ENCODE measurements around the gene MAGEA8. TPM values are rescaled to one million over a fixed set of nuclear protein-coding genes. Genes with fewer than 3 reads are reported as not detected.
"Not testable (repeated sequence)": the region's sequence is repeated elsewhere in the genome, so short reads cannot be mapped to it uniquely, and the experiment has no call there.

Gene MAGEA8
- total RNA-seq, 2 donors from 2014 or later = not detected

DNA sequence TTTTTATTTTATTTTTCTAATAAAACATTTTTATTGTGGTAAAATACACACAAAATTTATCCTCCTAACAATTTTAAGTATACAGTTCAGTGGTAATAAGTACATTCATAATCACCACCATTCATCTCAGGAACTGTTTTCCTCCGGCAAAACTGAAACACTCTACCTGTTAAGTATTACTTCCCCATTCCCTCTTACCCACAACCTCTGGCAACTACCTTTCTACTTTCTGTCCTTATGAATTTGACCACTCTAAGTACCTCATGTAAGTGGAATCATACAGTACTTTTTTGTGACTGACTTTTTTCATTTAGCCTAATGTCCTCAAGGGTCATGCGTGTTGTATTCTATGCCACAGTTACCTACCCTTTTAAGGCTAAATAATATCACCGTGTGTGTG, 27.3 kb downstream of the MAGEA8 start:
- H3K4me1 ChIP-seq = no peaks in the 10 kb centered on the region

DNA sequence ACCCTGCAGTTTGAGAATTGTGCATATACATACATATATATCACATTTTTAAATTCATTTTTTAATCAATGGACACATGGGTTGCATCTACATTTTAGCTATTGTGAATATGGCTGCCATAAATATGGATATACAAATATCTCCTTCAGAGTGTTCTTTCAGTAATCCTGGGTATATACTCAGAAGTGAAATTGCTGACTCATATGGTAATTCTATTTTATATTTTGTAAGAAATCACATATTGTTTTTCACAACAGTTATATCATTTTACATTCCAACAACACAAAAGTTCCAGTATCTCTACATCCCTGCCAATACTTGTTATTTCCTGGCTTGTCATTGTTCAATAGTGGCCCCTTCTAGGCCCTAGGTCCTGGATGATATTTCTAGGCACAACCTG, 27.7 kb downstream of the MAGEA8 start:
- H3K4me3 ChIP-seq = no peak overlapping the region
- no peak overlapping the region for H3K27ac ChIP-seq
- TF ChIP-seq, protein P1, sequence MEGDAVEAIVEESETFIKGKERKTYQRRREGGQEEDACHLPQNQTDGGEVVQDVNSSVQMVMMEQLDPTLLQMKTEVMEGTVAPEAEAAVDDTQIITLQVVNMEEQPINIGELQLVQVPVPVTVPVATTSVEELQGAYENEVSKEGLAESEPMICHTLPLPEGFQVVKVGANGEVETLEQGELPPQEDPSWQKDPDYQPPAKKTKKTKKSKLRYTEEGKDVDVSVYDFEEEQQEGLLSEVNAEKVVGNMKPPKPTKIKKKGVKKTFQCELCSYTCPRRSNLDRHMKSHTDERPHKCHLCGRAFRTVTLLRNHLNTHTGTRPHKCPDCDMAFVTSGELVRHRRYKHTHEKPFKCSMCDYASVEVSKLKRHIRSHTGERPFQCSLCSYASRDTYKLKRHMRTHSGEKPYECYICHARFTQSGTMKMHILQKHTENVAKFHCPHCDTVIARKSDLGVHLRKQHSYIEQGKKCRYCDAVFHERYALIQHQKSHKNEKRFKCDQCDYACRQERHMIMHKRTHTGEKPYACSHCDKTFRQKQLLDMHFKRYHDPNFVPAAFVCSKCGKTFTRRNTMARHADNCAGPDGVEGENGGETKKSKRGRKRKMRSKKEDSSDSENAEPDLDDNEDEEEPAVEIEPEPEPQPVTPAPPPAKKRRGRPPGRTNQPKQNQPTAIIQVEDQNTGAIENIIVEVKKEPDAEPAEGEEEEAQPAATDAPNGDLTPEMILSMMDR (IDR thresholded peaks at IDR 0.05) = no peak

More for the DNA sequence above, 27.3 kb downstream of the MAGEA8 start:
- Histone ChIP-seq H3K9me3 (no peaks in the 10 kb centered on the region), H3K27ac (no peak overlapping the region), H3K4me3 (no peak overlapping the region), H3K36me3 (no peaks in the 10 kb centered on the region), H3K27me3 (no peaks in the 10 kb centered on the region)
- TF ChIP-seq, protein P1 (IDR thresholded peaks at IDR 0.05) = no peak
- no peak for DNase-seq (ENCODE audit: low spot score)

DNA sequence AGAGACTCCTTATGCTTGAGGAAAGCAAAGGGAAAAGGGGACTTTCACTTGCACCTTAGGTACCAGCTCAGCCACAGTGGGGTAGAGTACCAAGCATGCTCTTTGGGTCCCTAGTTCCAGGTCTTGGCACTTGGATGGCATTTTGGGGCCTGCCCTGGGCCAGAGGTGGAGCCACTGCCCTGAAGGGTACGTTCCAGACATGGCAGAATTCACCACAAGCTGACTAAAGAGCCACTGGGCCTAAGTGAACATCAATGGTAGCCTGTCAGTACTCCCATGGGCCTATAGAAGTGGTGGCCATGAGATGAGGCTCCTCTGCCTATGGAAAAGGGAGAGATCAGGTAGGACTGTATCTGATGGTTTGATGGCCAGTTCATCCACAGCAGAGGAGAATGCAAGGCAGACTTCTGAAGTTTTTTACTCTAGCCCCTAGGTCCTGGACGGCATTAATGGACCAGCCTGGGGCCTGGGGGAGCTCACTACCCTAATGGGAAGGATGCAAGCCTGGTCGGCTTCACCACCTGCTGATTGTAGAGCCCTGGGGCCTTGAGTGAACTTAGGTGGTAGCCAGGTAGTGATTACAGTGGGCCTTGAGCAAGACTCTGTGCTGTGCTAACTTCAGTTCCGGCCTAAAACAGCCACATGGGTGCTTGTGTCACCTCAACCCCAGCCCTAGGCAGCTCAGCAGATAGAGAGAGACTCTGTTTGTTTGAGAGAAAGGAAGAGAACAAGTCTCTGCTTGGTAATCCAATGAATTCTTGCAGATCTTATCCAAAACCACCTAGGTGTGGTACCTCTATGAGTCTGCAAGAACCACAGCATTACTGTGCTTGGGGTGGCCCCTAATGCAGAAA, 28.6 kb downstream of the MAGEA8 start:
- H3K27ac ChIP-seq = no peak overlapping the region
- no peaks in the 10 kb centered on the region for H3K4me1 ChIP-seq
- H3K4me3 ChIP-seq = no peak overlapping the region
- peaks cover 0 to 6% of the 10 kb centered on the region in 2 donors for H3K9me3 ChIP-seq
- DNase-seq (ENCODE audit: low spot score) = no peak
- H3K36me3 ChIP-seq = no peaks in the 10 kb centered on the region
- H3K27me3 ChIP-seq = no peaks in the 10 kb centered on the region
- TF ChIP-seq, protein P1 (IDR thresholded peaks at IDR 0.05) = no peak

More for the DNA sequence above, 27.7 kb downstream of the MAGEA8 start:
- no peak for DNase-seq (ENCODE audit: low spot score)
- Histone ChIP-seq H3K4me1 (no peaks in the 10 kb centered on the region), H3K9me3 (peaks cover 0 to 3% of the 10 kb centered on the region in 2 donors), H3K36me3 (no peaks in the 10 kb centered on the region), H3K27me3 (no peaks in the 10 kb centered on the region)

DNA sequence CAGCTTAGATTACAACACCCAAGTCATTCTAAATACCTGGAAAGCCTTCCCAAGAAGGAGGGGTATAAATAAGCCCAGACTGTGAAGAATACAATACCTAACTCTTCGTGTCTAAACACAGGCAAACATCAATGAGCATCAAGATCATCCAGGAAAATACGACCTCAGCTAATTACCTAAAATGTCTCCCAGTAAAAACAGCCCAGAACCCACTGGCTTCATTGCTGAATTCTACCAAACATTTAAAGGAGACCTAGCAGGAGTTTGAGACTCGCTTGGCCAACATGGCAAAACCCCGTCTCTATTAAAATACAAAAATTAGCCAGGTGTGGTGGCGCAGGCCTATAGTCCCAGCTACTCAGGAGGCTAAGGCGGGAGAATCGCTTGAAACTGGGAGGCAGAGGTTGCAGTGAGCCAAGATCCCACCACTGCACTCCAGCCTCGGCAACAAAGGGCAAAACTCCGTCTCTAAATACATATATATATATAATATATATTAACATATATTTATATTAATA, 29.3 kb downstream of the MAGEA8 start:
- Histone ChIP-seq H3K4me3 (no peak overlapping the region), H3K27me3 (no peaks in the 10 kb centered on the region), H3K4me1 (no peaks in the 10 kb centered on the region), H3K27ac (no peak overlapping the region), H3K36me3 (no peaks in the 10 kb centered on the region), H3K9me3 (peaks cover 0 to 6% of the 10 kb centered on the region in 2 donors)
- TF ChIP-seq, protein P1 (IDR thresholded peaks at IDR 0.05) = no peak
- no peak for DNase-seq (ENCODE audit: low spot score)

DNA sequence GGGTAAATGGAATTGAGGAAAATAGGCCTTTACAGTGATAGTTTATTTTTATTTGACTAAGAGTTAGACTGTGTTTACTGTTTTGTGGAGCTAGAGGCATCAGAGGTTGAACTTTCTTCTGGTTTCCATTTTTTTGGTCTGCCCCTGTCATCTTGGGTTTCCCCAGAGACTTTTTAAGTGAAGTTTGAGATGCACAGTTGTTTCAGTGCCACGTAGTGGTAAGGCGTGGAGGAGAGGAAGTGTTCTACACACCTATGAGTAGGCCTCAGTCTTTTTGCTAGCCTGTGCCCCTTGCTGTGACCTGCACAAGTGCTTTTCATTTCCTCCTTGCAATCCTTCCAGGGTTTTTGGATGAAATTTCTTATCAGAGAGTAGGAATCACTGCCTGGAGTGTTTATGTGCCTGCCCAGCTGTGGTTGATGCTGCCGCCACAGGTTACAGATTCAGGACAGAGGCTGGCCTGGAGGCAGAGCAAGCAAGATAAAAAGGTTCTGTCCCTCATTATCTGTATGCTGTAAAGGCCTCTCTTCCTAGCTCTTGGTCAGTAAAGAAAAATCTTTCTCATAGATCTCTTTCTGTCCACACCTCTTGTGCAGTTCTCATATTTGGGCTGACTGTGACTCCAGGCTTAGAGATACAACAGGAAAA, 35.9 kb downstream of the MAGEA8 start:
- Histone ChIP-seq H3K27me3 (no peaks in the 10 kb centered on the region), H3K4me1 (no peaks in the 10 kb centered on the region), H3K27ac (no peak overlapping the region), H3K9me3 (peaks cover 0 to 6% of the 10 kb centered on the region in 2 donors), H3K4me3 (no peak overlapping the region), H3K36me3 (no peaks in the 10 kb centered on the region)
- DNase-seq (ENCODE audit: low spot score) = no peak
- TF ChIP-seq, protein P1 (IDR thresholded peaks at IDR 0.05) = no peak

DNA sequence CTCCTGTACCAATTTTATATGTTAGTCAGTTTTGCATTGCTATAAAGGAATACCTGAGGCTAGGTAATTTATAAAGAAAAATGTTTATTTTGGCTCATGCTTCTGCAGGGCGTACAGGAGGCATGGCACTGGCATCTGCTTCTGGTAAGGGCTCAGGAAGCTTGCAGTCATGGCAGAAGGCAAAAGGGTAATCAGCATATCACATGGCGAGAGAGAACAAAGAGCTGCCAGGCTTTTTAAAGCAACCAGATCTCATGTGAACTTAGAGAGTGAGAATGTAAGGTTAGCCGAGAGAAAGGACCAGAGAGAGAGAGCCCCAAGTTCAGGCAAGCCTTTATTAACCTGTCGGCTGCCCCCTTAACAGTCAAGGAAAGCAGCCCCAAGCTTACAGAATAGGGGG, 42.9 kb downstream of the MAGEA8 start:
- H3K27me3 ChIP-seq; H3K36me3 ChIP-seq; H3K4me1 ChIP-seq; H3K9me3 ChIP-seq; H3K4me3 ChIP-seq; H3K27ac ChIP-seq; DNase-seq (ENCODE audit: low spot score): not testable (repeated sequence)

DNA sequence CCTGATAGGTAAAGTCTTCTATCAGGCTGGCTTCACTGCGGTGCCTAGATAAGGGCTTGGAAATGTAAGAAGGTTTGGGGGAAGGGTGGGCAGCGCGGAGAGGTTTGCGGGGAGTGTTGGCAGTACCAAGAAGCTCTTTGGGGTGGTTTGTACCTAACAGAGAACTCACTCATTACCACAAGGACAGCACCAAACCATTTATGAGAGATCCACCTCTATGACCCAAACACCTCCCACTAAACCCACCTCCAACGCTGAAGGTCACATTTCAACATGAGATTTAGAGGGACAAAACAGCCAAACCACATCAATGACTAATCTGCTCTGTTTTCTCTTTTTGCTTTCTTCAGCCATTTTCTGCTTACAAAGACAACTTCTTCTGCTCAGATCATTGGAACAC, 43.5 kb downstream of the MAGEA8 start:
- not testable (repeated sequence) for H3K4me1 ChIP-seq, H3K9me3 ChIP-seq

DNA sequence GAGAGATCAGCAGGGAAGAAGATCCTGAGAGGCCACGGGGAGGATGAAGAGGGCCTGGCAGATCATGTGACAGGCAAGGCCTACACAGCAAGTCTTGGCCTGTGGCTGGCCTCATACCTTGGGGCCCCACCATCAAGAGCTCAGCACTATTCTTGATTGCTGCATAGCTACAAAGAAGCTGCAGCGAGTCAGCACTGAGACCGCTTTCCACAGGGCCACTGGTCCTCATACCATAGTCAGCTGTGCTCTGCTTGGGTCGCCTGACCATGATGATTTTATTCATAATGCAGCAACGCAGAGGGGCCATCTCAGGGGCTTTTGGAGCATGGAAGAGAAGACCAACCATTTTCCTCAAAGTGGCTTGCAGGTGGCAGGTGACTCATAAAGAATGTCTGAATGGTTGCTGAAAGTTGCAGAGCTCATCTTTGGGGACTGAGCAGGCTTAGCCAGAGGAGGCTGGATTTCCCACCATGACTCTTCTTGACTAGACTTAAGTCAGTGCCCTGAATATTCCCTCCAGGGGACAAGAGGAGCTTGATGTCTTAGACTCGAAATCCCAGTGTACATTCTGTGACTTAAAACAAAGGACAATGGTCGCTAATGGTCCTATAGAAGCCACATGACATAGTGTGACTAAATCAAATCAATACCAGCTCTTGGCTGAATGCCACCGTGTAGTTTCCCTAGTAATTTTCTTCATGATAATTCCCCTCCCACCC, 46.4 kb downstream of the MAGEA8 start:
- H3K27ac ChIP-seq; DNase-seq (ENCODE audit: low spot score); H3K36me3 ChIP-seq; H3K27me3 ChIP-seq; H3K4me1 ChIP-seq; H3K4me3 ChIP-seq; H3K9me3 ChIP-seq: not testable (repeated sequence)

More for the DNA sequence above, 43.5 kb downstream of the MAGEA8 start:
- H3K4me3 ChIP-seq; H3K27me3 ChIP-seq; H3K27ac ChIP-seq; DNase-seq (ENCODE audit: low spot score); H3K36me3 ChIP-seq: not testable (repeated sequence)

DNA sequence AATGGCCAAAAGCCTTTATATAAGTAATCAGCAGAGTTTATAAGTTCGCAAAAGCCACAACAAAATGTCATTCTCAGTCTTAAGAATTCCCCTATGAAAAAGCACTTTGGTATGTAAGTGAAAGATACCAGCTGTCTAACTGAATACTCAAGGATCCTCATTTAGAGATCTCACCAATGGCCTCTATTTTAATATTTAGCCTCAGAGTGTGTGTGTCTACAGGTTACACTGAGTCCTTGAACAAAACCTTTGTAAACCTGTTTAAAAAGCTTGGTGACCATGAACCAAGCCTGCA, 46.9 kb downstream of the MAGEA8 start:
- not testable (repeated sequence) for H3K4me3 ChIP-seq; H3K36me3 ChIP-seq; H3K27me3 ChIP-seq; H3K4me1 ChIP-seq; DNase-seq (ENCODE audit: low spot score); H3K27ac ChIP-seq; H3K9me3 ChIP-seq
